GM19463 (cell line): ENCODE data around the gene TCFL5.
"Not testable (repeated sequence)": the region's sequence is repeated elsewhere in the genome, so short reads cannot be mapped to it uniquely, and the experiment has no call there.

Experiments used
- ATAC-seq: cut with Tn5 transposase; IDR thresholded peaks from one replicate; pipeline ENCODE4 v1.9.1; 2021; ENCODE audit warnings: mild to moderate bottlenecking, moderate library complexity; ENCODE audit not compliant: unreplicated experiment

TCFL5 gene

DNA sequence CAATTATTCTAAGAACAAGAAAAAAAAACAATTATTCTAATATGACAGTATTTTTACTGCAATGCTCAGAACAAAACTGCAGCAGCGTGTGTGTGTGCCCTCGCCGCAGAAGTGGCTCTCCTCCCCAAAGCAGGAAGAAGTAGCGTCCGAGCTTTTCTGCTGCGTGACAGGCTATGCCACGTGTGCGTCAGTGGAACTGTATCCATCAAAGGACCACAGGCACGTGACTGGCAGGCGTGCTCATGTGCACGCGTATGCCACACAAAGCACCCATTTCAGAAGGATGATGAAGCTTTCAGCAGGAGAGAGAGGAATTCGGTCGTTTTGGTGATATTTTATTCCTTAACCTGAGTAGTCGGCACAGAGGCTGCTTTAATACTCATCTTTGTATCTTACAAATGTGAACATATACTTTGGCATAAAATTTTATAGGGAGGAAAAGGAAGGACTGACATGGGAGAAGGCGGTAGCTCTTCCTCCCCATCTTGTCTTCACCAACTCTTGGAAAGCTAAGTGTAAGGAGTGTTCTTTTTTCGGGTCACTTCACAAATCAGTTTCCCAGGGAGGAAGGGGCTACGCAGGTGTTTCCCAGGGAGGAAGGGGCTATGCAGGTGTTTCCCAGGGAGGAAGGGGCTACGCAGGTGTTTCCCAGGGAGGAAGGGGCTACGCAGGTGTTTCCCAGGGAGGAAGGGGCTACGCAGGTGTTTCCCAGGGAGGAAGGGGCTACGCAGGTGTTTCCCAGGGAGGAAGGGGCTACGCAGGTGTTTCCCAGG is 3.4 kb downstream of the TCFL5 start:
- no peak for ATAC-seq

DNA sequence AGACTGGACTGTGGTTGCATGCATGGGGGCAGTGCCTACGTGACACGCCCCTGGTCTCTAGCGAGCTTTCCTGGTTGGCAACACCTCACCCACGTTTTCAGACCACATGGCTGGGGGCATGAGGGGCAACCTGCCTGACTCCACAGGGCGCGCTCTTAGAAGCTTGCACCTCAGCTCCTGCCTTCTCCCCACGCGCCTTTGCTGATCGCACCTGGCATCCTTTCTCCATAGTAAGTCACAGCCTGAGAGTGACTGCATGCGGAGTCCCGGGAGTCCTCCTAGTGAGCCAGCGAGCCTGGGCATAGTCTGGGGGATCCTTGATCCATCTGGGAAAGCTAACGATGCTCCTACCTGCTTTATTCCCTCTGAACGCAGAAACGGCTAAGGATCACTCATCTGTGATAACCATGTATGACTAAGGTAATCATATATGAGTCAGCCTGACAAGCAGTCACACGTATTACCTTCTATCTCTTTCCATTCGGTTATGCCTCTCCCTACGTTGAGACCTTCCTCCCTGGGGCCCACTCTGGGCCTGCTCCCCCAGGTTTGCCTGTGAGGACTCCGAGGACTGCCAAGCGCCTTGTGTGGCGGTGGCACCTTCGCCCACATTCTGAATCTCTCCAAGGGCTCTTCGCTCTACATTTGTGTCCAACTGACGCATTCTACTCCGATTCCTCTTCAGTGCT is 4.5 kb downstream of the TCFL5 start:
- no peak for ATAC-seq

DNA sequence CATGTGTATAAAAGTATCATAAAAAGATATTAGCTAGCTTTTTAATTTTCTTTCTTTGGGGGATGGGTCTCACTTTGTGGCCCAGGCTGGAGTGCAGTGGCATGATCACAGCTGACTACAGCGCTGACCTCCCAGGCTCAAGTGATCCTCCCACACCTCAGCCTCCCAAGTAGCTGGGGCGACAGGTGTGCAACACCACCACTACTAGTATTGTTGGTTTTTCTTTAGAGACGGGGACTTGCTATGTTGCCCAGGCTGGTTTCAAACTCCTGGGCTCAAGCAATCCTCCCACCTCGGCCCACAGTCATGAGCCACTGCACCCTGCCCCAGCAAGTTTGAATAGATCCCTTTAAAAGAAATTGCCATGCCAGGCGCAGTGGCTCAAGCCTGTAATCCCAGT is 6.5 kb downstream of the TCFL5 start:
- no peak for ATAC-seq

GRCh38 chr20:62854121-62854520 is 7.5 kb downstream of the TCFL5 start:
- ATAC-seq, result no peak

DNA sequence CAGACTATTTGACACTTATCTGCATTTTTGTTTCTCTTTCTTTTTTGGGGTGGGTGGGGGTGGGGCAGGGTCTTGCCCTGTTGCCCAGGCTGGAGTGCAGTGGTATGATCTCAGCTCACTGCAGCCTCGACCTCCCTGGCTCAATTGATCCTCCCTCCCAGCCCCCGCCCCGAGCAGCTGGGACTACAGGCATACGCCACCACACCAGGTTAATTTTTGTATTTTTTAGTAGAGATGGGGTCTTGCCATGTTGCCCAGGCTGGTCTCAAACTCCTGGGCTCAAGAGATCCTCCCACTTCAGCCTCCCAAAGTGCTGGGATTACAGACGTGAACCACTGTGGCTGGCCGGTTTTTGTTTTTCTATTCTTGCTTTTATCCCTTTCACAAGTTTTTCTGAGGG is 8.3 kb downstream of the TCFL5 start:
- ATAC-seq, result not testable (repeated sequence)

DNA sequence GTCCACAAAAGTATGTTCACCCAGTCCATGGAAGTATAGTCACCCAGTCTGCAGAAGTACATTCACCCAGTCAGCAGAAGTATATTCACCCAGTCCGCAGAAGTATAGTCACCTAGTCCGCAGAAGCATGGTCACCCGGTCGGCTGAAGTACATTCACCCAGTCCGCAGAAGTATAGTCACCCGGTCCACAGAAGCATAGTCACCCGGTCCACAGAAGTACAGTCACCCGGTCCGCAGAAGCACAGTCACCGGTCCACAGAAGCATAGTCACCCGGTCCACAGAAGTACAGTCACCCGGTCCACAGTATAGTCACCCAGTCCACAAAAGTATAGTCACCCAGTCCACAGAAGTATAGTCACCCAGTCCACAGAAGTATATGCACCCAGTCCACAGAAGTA is 8.8 kb downstream of the TCFL5 start:
- no peak for ATAC-seq

- no peak for ATAC-seq
Measured at GRCh38 chr20:62852196-62852595, 9.4 kb downstream of the TCFL5 start.

GRCh38 chr20:62850333-62850974 is 11.2 kb downstream of the TCFL5 start:
- no peak for ATAC-seq

DNA sequence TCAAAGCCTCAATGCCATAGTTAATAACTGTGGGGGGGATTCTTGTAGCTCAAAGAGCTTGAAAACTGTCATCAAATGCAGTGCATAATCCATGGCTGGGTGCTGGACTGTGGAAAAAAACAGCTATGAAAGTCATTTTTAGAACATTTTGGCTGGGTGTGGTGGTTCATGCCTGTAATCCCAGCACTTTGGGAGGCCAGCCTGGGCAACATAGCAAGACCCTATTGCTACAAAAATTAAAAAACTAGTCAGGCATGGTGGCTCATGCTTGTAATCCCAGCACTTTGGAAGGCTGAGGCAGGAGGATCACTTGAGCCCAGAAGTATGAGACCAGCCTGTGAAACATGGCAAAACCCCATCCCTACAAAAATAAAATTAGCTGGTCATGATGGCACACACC is 12.2 kb downstream of the TCFL5 start:
- no peak for ATAC-seq

DNA sequence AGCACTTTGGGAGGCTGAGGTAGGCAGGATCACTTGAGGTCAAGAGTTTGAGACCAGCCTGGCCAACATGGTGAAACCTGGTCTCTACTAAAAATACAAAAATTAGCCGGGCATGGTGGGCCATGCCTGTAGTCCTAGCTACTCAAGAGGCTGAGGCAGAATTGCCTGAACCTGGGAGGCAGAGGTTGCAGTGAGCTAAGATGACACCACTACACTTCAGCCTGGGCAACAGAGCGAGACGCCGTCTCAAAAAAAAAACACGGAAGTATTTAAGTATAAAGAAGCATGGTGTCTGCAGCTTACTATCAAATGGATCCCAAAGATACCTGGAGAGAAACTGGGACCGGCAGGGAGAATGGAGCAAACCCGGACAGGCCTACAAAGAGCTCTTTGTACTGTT is 12.7 kb downstream of the TCFL5 start:
- not testable (repeated sequence) for ATAC-seq

DNA sequence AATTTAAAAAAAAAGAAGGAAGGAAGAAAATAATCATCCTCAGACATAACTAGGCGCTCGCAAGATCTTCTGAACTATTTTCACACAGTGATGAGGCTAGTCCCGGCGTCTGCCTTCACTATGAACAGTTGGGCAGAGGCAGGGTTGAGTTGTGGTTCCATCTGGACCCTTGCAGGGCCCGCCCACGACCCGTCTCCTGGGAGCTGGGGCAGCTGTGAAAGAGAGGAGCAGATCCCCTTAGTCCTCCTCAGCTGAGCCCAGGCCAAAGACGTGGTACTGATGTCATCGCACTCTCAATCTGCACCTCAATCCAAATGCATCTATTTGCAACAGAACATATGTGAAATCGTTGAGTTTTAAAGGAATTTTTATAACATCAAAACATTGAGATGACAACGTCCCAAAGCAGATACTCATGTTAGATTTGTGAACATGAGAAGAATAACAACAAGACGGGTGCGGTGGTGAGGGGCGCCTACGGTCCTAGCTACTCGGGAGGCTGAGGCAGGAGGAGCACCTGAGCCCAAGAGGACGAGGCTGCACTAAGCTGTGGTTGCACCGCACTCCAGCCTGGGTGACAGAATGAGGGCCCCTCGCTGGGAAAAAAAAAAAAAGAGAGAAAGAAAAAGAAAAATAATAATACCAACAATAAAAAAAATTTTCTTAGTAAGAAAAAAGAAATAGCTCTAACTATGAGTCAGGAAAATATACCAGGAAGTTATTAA is 15.3 kb downstream of the TCFL5 start:
- ATAC-seq, result no peak

DNA sequence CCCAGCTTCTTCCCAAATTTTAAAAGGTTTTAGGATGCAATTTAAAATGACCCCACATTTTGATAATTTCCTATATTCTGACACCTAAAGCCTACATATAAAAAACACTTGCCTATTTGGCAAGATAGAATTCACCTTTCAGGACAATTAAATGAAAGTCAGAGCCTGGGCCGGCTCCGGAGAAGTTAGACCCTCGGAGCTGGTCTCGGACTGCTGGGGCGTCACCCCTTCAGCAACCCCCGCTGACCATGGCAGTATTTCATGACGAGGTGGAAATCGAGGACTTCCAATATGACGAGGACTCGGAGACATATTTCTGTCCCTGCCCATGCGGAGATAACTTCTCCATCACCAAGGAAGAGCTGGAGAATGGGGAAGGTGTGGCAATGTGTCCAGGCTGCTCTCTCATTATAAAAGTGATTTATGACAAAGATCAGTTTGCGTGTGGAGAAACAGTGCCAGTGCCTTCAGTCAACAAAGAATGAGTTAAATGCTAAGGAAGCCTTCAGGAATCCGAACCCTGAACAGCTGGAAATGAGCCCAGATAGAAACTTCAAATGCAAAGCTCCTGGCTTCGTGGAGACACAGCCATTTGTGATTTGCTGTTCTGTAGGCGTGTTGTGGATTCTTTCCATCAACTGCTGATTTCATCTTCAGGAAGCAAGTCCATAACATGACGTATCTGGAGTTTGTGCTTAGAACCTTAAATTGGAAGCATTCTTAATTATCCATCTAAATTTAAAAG is 16.0 kb downstream of the TCFL5 start:
- ATAC-seq, result no peak

GRCh38 chr20:62844182-62844581 is 17.4 kb downstream of the TCFL5 start:
- no peak for ATAC-seq

GRCh38 chr20:62843656-62844055 is 18.0 kb downstream of the TCFL5 start:
- no peak for ATAC-seq

DNA sequence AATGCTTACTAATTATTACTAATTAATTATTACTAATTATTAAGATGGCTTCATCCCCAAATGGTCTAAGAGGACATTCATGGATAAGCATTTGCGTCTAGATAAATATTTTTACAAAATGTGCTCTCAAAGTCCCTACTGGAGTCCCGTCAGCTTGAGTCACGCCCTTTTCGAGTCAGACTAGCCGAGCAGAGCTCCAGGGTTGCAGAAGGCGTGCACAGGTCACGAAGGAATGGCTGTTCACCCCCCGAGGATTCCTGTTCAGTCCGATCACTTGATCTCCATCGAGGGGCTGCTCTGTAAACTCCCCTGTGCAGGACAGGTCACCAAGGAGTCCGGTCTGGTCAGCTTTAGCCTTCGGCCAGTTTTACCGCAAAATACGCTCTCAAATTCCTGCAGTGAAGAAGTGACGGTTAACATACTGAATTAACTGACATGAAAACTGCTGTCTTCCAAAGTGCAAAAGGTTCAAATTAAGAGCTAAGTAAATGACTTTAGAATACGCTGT is 19.9 kb downstream of the TCFL5 start:
- no peak for ATAC-seq

DNA sequence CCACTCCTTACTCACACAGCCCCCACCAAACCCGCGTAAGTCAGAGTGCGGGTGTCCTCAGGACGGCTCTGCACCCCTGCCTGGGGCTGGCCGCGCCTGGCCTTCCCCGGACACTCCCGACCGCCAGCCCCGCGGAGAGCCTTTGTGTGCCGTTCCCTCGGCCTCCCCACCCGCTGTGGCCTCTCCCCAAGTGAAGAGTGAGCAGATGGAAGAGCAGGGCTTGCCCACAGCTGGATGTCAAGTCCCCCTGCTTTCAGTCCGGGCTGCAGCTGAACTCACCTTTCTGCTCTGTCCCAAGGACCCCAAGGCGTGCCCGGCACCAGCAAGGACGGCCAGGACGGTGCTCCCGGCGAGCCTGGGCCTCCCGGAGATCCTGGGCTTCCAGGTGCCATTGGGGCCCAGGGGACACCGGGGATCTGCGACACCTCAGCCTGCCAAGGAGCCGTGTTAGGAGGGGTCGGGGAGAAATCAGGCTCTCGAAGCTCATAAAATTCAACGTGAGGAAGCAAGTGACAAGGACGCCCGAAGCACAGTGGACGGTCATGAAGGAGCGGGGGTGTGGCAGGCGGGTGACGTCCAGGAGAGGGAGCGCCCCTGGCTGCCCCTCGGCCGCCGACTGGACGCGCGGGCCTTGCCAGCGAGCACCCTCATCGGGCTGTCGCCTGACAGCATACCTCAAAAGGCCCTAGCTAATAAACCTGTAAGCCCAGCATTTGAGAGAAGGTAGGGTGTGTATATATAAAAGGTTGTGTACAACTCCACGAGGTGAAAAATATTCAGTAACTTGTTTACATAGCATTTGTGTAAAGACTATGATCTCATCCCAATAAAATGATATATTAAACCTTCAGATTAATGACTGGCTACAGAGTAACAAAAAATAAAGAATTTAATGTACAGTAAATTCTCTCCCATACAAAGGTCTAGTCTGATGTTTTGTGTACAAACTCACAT is 21.1 kb downstream of the TCFL5 start:
- ATAC-seq, result no peak

DNA sequence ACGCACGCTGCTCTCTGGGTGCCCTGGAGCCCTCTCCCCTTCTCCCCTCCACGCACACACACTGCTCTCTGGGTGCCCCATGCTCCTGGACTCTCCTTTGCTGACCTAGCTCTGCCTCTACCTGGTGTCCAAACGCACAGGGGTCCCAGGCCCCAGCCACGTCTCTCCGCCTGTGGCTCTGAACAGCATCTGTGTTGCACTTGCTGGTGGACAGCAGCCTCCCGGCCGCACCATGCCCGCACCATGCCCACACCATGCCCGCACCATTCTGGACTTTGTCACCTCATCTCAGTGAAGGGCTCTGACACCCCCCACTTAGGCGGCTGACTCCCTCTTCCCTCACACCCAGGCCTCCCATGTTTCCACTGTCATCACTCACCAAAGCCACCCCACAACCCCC is 21.8 kb downstream of the TCFL5 start:
- ATAC-seq, result no peak

- no peak for ATAC-seq
Measured at GRCh38 chr20:62839261-62839660, 22.4 kb downstream of the TCFL5 start.

- ATAC-seq, result peak; percentile 81
Measured at GRCh38 chr20:62838128-62838891, 23.3 kb downstream of the TCFL5 start.
